Kidney glomerular epithelial cell (primary cell): ENCODE measurements around the gene METTL18.

ENCODE experiments used
- DNase-seq: peaks from one replicate; lab custom pipeline; 2025; lab: John Stamatoyannopoulos, UW

METTL18 gene

GRCh38 chr1:169785267-169785666 is 9.4 kb downstream of the METTL18 start:
- DNase-seq: no peak

- no peak for DNase-seq
Observed at GRCh38 chr1:169784102-169784501, 10.6 kb downstream of the METTL18 start.

GRCh38 chr1:169782596-169782995 is 12.1 kb downstream of the METTL18 start:
- DNase-seq: no peak

- peak; percentile 34 for DNase-seq
Observed at GRCh38 chr1:169779970-169780369, 14.7 kb downstream of the METTL18 start.

- DNase-seq: no peak
Observed at GRCh38 chr1:169779150-169779549, 15.6 kb downstream of the METTL18 start.

GRCh38 chr1:169776440-169776839 is 18.3 kb downstream of the METTL18 start:
- DNase-seq: no peak

GRCh38 chr1:169768161-169768560 is 26.5 kb downstream of the METTL18 start:
- no peak for DNase-seq

GRCh38 chr1:169765580-169766331 is 29.0 kb downstream of the METTL18 start:
- no peak for DNase-seq

GRCh38 chr1:169764919-169765318 is 29.8 kb downstream of the METTL18 start:
- DNase-seq: no peak

GRCh38 chr1:169762699-169763098 is 32.0 kb downstream of the METTL18 start:
- DNase-seq: no peak

- no peak for DNase-seq
Observed at GRCh38 chr1:169759038-169759437, 35.7 kb downstream of the METTL18 start.

- no peak for DNase-seq
Observed at GRCh38 chr1:169753549-169753948, 41.2 kb downstream of the METTL18 start.

- no peak for DNase-seq
Observed at GRCh38 chr1:169750041-169750440, 44.7 kb downstream of the METTL18 start.

- no peak for DNase-seq
Observed at GRCh38 chr1:169746550-169746949, 48.2 kb downstream of the METTL18 start.

GRCh38 chr1:169745015-169745861 is 49.5 kb downstream of the METTL18 start:
- peak; percentile 19 for DNase-seq
